HG02610 (cell line): ENCODE measurements around the gene MED23.

Source experiments
- ATAC-seq: cut with Tn5 transposase; IDR thresholded peaks from one replicate; pipeline ENCODE4 v1.9.1; 2021; ENCODE audit warnings: mild to moderate bottlenecking, moderate library complexity; ENCODE audit not compliant: unreplicated experiment

MED23 gene, protein sequence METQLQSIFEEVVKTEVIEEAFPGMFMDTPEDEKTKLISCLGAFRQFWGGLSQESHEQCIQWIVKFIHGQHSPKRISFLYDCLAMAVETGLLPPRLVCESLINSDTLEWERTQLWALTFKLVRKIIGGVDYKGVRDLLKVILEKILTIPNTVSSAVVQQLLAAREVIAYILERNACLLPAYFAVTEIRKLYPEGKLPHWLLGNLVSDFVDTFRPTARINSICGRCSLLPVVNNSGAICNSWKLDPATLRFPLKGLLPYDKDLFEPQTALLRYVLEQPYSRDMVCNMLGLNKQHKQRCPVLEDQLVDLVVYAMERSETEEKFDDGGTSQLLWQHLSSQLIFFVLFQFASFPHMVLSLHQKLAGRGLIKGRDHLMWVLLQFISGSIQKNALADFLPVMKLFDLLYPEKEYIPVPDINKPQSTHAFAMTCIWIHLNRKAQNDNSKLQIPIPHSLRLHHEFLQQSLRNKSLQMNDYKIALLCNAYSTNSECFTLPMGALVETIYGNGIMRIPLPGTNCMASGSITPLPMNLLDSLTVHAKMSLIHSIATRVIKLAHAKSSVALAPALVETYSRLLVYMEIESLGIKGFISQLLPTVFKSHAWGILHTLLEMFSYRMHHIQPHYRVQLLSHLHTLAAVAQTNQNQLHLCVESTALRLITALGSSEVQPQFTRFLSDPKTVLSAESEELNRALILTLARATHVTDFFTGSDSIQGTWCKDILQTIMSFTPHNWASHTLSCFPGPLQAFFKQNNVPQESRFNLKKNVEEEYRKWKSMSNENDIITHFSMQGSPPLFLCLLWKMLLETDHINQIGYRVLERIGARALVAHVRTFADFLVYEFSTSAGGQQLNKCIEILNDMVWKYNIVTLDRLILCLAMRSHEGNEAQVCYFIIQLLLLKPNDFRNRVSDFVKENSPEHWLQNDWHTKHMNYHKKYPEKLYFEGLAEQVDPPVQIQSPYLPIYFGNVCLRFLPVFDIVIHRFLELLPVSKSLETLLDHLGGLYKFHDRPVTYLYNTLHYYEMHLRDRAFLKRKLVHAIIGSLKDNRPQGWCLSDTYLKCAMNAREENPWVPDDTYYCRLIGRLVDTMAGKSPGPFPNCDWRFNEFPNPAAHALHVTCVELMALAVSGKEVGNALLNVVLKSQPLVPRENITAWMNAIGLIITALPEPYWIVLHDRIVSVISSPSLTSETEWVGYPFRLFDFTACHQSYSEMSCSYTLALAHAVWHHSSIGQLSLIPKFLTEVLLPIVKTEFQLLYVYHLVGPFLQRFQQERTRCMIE (N-terminal part only)

DNA sequence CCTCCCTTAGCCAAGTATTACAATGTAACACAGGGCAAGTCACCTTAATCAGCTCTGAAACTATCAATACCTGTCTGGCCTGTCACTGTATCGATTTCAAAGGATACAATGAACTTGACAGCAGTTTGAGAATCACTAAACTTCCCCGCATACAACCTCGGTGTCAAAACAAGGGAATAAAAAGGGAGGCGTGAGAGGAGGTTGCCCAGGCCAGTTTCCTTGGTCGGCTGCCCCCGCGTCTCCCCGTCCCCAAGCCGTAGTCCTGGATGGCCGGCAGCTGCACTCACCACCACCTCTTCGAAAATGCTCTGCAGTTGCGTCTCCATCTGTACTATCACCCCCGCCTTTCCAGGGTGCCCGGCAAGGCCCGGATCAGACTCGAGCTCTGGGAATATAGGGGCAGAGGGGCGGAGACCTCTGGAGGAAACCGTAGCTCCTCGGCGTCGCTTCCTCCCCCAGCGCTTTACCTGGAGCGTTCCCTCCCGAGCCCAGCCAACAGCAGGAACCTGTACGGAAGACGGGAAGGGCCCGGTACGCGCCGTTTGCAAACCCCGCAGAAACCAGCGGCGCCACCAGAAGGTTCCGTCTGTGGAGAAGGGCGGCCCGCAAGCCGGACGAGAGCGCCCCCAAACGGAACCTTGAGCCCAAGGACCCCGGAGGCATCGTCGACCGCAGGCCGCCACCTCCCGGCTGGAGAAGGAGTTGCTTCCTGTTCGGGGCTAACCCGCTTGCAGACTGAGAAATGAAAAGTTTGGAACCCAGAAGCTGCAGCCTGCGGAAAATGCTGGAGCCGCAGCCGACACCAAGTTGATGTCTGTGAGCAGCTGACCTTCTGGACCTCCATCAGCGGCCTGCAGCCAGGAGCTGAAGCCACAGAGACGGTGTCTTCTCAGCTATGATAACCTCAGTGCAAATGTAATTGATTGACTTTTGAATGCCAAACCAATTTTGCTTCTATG lies at the start of gene MED23:
Gene MED23, minus strand, starts transcription at position 519 of the 959 bp plus-strand sequence. Its CDS starts 193 bp downstream, at position 326.
- ATAC-seq, result peak; percentile 95

DNA sequence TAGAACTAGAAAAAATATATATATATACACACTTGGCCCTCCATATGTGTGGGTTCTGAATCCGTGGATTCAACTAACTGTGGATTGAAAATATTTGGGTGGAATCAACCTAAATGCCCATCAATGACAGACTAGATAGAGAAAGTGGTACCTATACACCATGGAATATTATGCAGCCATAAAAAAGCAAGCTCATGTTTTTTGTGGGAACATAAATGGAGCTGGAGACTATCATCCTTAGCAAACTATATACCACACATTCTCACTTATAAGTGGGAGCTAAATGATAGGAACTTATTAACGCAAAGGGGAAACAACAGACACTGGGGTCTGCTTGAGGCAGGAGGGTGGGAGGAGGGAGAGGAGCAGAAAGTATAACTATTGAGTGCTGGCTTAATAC lies 45.1 kb upstream of the MED23 start:
- ATAC-seq, result no peak

DNA sequence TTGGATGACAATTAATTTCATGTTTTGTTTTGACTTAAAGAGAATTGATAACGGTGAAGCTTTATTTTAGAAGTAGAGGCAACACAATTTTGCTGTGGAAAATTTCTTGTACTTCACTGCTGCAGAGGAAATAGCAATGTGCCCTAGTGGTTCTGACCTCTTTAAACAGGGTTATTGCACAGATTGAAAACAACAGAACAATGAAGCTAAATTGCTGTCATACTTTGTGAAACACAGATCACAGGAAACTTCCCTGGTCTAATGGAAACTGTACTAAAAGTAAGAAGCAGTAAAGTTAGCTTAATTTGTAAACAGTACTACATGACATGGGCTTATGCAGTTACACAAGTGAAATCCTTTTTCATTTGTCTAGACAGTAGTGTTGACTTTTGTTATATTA lies 41.8 kb upstream of the MED23 start:
- ATAC-seq, result no peak

DNA sequence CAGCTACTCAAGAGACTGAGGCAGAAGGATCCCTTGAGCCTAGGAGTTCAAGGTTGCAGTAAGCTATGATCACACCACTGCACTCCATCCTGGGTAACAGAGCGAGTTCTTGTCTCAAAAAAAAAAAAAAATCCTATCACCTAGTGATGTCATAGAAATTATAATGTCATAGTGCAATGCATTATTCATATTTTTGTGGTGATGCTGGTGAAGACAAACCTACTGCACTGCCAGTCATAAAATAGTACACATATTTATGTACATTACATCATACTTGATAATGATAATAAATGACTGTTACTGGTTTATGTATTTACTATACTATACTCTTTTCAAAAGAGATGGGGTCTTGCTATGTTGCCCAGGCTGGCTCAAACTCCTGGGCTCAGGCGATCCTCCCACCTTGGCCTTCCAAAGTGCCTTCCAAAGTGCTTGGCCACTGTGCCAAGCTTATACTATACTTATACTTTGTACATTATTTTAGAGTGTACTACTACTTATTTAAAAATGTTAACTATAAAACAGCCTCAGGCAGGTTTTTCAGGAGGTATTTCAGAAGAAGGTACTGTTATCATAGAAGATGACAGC lies 35.6 kb upstream of the MED23 start:
- ATAC-seq, result no peak

DNA sequence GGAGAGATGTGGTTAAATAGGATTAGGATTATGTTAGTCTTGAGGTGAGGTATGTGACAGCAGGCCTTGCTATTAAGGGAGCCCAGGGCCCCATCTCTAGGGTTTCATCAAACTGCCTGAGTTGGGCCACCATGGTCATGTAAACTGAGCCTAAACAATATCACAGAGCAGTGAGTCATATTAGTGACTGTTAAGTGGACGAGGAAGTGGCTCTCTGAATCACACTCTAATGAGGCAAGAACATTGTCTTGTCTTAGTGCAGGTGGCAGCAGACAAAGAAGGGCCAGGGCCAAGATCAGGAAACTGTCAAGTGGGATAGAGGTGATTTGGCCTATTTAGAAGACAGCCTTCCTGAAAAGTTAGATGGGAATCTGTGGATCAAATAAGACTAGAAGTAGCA lies 32.2 kb upstream of the MED23 start:
- no peak for ATAC-seq

DNA sequence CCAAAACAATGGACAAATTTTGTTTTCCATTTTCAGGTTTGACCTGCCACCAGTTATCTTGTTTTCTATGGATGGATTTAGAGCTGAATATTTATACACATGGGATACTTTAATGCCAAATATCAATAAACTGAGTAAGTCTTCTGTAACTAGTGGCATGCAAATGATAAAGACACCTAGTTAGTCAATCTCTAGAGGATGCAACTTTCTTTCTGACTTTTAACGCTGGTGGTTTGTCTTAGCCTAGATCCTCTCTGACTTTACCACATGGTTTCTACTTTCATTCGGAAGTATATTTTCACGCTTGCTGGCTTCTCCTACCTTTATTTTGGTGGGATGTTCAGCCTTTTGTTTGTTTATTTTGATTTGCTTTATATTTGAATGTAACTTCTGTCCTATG lies 30.2 kb upstream of the MED23 start:
- ATAC-seq, result no peak

DNA sequence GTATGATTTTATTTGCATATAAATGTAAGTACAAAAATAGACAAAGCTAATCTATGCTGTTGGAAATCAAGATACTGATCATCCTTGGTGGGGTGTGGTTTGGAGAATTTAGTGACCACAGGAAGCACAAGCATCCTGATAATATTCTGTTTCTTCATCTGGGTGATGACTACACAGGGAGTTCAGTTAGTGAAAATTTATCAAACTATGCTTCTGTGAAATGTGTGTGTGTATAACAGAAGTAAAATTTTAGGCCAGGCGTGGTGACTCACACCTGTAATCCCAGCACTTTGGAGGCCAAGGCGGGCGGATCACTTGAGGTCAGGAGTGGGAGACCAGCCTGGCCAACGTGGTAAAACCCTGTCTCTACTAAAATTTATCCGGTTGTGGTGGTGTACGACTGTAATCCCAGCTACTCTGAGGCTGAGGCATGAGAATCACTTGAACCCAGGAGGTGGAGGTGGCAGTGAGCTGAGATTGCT lies 29.6 kb upstream of the MED23 start:
- no peak for ATAC-seq

DNA sequence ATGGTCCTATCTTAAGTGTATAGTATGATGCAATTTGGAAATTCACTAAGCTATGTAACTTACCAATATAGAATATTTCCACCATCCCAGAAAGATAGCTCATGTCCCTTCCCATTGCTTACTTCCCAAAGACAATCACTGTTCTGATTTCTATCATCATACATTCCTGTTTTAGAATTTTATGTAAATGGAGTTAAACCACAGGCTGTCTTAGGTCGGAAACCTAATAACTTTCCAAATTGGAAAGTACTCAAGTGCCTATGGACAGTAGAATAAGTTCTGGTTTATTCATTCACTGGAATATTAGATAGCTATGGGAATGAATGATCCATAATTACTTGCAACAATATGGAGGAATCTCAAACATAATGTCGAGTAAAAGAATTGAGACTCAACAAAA lies 29.2 kb upstream of the MED23 start:
- no peak for ATAC-seq

DNA sequence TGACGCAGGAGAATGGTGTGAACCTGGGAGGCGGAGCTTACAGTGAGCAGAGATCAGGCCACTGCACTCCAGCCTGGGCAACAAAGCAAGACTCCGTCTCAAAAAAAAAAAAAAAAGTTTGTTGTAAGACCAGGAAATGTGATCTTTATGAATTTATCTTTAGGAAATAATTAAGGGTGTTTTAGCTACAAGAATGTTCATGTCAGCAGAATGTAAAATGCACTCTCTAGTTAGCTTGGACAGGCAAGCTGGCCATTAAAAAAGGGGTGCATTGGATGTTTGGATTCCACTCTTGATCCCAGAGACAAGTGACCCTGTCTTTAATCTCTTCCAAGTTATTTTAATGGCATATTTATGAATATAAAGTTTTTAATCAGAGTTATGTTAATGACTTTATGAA lies 28.6 kb upstream of the MED23 start:
- no peak for ATAC-seq

DNA sequence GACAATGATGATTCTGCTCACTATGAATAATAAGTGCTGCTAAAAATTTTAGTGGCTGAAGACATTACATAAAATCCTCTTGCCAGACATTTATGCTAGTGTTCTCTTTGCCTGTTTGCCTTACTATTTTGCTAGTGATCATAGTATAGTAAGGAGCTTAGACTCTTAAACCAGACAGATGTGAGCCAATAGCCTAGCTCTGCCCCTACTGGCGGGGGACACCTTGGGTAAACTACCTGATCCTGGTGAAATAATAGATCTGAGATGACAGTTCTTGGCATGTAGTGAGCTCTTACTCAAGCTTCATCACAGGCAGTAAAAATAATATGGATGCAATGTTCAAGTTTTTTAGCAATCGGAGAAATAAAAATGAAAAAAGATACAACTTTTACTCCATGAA lies 27.9 kb upstream of the MED23 start:
- no peak for ATAC-seq

DNA sequence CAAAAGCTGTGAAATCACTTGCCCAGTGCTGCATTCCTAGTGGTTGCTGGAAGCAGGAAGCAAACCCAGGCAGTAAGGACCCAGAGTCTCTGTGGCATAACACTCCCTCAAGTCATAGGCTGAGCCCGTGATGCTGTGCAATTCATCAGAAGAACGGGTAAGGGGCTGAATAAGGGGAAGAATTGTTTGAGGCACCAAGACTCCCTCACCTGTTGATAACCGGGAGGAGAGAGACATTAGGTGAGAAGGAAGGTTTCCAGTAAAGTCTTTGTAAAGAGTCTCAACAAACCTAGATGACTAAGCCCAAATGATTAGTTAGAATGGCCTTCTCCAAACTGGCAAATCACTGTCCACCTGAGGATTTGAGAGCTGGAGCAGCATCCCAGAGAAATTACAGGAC lies 27.3 kb upstream of the MED23 start:
- ATAC-seq, result no peak

DNA sequence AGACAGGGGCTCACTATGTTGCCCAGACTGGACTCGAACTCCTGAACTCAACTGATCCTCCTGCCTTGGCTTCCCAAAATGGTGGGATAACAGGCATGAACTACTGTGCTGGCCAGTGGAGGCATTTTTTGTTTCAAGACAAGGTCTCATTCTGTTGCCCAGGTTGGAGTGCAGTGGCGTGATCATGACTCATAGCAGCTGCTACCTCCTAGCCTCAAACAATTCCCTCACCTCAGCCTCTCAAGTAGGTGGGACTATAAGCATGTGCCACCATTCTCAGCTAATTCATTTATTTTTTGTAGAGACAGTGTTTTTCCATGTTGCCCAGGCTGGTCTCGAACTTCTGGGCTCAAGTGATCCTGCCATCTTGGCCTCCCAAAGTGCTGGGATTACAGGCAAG lies 26.3 kb upstream of the MED23 start:
- ATAC-seq, result no peak

DNA sequence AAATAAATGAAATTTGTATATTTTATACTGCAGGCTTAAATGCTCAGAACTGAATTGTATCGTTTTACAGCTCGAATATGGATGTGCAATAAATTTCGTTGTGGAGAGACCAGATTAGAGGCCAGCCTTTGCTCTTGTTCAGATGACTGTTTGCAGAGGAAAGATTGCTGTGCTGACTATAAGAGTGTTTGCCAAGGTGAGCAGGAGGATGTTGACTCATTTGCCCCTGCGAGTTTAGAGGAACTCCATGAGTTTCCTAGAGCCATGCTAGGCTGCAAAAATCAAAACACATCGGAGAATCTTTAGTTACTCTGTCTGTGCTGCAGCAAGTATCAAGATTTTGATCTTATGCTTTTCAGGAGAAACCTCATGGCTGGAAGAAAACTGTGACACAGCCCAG lies 24.4 kb upstream of the MED23 start:
- ATAC-seq, result no peak

DNA sequence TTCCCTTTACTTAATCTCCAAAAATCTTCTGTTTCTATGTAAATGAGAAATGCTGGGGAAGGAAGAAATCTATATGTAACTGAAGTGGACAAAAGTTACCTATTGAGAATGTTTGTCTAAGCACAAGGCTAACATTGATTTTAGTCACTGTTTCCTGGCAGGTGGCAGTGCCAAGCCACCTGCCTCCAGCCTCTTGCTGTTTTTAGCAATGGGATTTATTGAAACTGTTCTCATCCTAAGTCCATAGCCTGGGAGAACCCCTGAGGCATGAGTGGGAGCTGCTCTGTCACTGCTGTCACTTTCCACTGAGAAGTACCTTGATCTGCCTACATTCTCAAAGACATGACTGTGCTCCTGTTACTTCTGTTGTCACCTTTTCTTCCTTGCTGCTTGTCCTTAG lies 23.7 kb upstream of the MED23 start:
- ATAC-seq, result no peak

DNA sequence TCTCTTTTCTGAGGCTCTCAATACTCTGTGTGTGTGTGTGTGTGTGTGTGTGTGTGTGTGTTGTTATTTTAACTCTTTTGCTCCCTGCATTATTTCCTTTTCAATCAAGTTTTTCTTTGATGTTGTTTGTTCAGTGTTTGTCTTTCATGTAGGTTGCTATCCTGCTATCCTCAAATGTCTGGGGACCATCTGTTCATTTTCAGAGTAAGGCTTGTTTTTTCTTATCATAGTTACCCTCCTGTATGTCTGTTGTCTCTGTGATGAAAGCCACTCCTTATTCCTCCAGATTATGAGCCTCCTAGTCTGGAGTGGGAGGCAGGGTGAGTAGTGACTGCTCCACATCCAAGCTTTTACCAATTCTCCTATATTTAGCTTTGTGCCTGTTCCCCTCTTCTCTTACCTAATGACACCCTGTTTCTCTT lies 18.2 kb upstream of the MED23 start:
- no peak for ATAC-seq

DNA sequence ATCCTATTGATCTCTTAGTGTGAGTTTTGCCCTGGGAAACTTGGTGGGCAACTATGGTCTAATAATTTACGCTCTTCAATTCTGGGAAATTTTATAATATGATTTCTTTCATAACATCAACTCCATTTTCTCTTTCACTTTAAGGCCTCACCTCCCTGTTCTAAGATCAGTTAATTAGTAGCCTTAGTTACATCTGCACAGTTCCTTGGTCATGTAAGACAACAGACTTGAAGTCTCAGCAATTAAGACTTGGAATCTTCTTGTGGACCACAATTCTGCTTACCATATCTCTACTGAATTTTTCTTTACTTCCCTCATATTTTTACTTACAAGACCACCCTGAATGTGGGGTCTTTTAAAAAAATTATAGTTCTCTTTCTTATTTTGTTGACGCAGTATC lies 17.8 kb upstream of the MED23 start:
- ATAC-seq, result no peak

DNA sequence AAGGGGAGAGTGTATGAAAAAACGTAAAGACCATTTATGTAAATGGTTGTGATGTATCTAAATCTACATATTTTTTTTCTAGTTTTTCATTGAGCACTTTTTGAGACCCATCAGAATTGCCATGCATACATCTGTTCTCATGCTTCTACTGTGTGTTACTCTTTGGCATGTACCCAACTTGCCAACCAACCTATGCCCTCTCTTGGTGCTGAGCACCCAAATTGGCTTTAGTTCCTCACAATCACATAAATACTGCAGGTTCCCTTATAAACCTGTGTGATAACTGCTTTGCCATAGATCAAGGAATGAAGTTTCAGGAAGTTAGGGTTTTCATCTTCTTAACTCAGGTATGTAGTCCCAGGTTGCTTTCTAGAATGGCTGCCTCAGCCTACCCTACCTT lies 16.9 kb upstream of the MED23 start:
- ATAC-seq, result no peak

DNA sequence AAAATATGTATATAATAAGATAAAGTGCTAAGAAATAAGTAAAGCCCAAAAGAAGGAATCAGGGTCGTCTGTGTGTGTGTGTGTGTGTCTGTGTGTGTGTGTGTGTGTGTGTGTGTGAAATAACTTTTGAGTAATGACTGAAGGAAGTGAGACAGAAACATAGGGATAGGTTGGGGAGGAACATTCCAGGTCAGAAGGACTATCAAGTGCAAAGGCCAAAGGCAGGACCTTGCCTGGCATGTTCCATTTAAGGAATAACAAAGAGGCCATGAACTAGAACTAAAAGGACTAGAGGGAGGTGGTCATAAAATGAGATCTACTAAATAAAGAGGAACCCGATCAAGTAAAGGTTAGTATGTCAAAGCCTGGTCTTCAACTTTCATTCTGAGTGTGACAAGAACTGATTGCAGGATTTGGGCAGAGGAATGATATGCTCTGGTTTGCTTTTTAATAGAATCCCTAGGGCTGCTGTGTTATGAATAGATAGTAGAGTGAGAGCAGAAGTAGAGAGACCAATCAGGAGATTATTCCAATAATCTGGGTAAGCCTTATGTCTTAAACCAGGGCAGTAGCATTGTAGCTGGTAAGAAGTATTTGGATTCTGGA lies 15.9 kb upstream of the MED23 start:
- no peak for ATAC-seq

DNA sequence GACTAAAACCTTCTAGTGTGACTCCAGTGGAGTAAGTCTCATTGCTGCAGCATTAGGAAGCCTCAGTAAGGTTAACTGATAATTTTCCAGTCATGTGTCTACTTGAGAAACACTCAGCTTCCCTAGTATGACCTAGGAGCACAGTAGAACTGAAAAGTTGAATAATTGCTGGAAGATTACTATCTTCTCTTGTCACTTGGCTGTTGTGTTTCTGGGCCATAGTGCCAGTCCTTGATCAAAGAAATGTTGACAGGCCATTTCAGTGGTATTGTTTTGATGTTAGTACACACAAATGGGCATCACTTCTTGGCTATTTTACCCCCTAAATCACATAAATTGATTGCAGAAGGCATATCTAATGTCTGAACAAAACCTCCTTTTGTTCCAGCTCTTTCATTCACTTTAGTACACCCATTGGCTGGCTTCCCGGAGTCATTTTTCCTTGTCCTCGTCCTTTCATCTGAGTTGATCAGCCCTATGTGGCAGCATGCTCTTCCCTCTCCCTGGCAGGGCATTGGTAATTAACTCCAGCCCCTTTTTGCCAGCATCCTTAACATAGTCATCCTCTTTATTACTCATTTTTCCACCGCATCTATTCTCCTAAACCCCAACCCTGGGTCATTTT lies 15.1 kb upstream of the MED23 start:
- ATAC-seq, result no peak
